Measurements from ENCODE around the gene RFXAP. TPM values are rescaled to one million over a fixed set of nuclear protein-coding genes. Genes with fewer than 3 reads are reported as not detected.

Gene RFXAP
- total RNA-seq, 1 donor from 2014 or later, result 18.0 TPM

DNA sequence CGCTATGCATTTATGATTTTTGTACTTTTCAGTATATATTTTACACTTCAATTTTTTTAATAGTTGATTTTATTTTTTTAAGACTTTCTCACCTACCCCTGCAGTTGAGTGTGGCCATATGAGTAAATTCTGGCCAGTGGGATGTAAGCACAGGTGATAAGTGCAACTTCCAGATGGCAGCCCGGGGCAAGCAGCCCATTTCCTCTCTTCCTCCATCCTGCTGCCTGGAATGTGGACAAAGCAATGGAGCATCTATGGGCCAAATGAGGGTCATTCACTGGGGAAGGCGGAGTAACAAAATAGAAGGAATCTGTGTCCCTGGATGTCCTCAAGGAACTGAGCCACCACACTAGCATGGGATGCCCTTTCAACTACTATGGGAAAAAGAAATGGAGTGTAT lies 12.3 kb downstream of the RFXAP start:
- Mint-ChIP-seq H3K36me3 (ENCODE audit: low read depth) (peaks cover 22% of the 10 kb centered on the region), H3K4me1 (peaks cover 5% of the 10 kb centered on the region), H3K27ac (no peak overlapping the region), H3K4me3 (no peak overlapping the region), H3K9me3 (no peaks in the 10 kb centered on the region), H3K27me3 (no peaks in the 10 kb centered on the region)
- no peak for DNase-seq
- intact Hi-C loops (cut with micrococcal nuclease), result no loop called here

DNA sequence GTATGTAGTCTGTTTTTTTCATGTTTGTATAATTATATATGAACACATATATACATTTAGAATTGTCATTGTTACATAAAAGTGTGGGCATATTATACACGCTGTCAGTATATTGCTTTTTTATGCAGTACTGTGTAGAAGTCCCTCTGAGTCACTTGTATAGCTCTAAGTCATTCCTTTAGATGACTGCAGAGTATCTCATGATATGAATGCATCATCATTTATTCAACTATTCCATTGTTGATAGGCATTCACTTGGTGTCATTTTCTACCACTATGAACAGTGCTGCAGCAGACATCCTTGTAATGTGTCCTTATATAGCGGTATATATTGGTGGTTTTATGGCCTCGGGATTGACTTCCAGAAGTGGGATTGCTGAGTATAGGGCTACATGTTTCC lies 15.3 kb downstream of the RFXAP start:
- intact Hi-C loops (cut with micrococcal nuclease), result loop anchor here (2.0 kb wide), 1 partner anchor 13 kb away; no protein-coding TSS in a partner anchor
- H3K9me3 Mint-ChIP-seq, result no peaks in the 10 kb centered on the region
- no peak overlapping the region for H3K27ac Mint-ChIP-seq
- H3K36me3 Mint-ChIP-seq (ENCODE audit: low read depth), result peaks cover 11% of the 10 kb centered on the region
- DNase-seq, result no peak
- peaks cover 5% of the 10 kb centered on the region for H3K4me1 Mint-ChIP-seq
- H3K4me3 Mint-ChIP-seq, result no peak overlapping the region
- H3K27me3 Mint-ChIP-seq, result no peaks in the 10 kb centered on the region

DNA sequence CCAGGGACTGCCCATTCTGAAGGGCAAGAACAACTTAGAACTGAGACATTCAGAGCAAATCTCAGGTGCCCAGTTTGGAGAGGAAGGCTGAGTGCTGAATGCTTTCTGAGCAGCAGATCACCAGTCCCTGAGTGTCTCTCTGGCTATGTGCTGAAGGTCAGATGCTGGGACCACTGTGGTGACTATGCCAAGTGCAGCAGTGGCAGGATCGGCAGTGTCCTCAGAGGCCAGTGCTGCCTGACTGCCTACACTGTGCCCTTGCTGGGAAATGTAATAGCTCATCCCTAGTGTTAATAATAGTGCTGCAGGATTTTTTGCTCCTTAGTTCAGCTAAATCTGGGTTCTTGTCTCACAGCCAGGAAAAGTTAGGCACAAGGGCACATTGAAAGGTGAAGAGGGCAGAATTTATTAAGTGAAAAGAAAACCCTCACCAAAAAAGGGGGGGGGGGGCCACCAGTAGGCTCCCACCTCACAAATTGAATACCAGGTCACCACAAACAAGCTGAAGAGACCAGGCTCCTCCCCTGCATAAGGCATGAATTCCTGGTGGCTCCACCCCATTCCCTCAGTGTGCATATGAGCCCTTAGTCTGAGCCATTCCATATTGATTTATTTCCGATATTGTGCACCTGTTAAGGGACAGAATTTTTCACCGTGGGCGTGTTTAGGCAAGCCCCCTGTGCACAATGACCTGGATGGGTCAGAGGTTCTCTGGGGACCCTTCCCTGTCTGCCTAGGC lies 18.5 kb downstream of the RFXAP start:
- H3K27ac Mint-ChIP-seq, result peak overlapping the region; percentile 9
- peaks cover 5% of the 10 kb centered on the region for H3K4me1 Mint-ChIP-seq
- no peaks in the 10 kb centered on the region for H3K27me3 Mint-ChIP-seq
- H3K36me3 Mint-ChIP-seq (ENCODE audit: low read depth), result peaks cover 6% of the 10 kb centered on the region
- intact Hi-C loops (cut with micrococcal nuclease), result no loop called here
- no peaks in the 10 kb centered on the region for H3K9me3 Mint-ChIP-seq
- DNase-seq, result no peak
- no peak overlapping the region for H3K4me3 Mint-ChIP-seq

DNA sequence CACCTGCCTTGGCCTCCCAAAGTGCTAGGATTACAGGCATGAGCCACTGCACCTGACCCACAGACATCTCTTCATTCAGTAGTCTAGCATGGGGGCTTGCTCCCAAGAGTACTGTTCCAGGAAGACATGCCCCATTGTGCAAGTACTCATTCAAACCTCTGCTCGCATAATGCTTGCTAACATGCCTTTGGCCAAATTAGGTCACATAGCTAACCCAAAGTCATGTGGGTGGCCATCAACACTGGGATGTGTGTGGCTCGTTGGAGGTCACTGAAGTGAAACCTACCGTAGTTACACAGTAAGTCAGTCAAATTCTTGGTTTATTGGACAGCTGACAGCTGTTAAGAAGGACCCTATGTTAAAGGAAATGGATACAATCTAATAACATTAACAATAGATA lies 20.3 kb downstream of the RFXAP start:
- Mint-ChIP-seq H3K4me1 (peaks cover 5% of the 10 kb centered on the region), H3K27ac (no peak overlapping the region), H3K9me3 (no peaks in the 10 kb centered on the region), H3K36me3 (ENCODE audit: low read depth) (peaks cover 10% of the 10 kb centered on the region), H3K4me3 (no peak overlapping the region), H3K27me3 (no peaks in the 10 kb centered on the region)
- no peak for DNase-seq
- intact Hi-C loops (cut with micrococcal nuclease), result no loop called here

DNA sequence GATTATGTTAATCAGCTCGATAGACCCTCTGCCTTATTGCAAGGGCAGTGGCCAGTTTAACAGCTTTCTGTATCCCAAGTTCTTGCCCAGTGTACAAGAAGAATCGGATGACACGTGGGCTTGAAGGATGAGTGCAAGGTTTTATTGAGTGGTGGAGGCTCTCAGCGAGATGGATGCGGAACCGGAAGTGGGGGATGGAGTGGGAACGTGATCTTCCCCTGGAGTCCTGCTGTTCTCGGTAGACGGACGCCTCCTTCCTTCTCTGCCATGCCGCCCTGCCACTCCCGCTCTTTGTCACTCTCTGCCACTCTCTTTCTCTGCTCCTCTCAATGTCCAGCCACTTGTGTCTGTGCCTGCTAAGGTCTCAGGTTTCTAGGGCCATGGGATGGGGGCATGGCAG lies 21.0 kb downstream of the RFXAP start:
- intact Hi-C loops (cut with micrococcal nuclease), result no loop called here
- Mint-ChIP-seq H3K27me3 (no peaks in the 10 kb centered on the region), H3K36me3 (ENCODE audit: low read depth) (peaks cover 10% of the 10 kb centered on the region), H3K4me1 (peaks cover 5% of the 10 kb centered on the region), H3K27ac (no peak overlapping the region), H3K9me3 (no peaks in the 10 kb centered on the region), H3K4me3 (no peak overlapping the region)
- no peak for DNase-seq

DNA sequence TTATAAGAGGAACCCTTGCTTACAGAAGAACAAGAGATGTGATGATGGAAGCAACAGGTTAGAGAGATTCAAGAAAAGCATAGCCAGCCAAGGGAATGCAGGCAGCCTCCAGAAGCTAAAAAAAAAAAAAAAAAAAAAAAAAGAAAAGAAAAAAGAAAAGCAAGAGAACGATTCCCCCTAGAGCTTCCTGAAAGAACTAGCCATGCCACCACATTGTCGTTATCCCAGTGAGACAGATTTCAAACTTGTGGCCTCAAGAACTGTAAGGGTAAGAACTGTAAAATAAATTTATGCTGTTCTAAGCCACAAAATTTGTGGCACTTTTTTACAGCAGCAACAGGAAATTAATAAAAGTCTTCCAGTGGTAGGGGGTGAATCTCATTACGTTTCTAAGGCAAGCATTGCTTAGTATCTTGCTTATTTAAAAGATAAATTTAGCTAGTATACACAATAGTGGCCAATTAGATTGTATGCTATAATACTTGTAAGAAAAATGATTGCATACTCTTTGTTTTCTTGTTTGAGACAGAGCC lies 21.8 kb downstream of the RFXAP start:
- Mint-ChIP-seq H3K4me3 (no peak overlapping the region), H3K9me3 (no peaks in the 10 kb centered on the region), H3K4me1 (peaks cover 2% of the 10 kb centered on the region), H3K27me3 (no peaks in the 10 kb centered on the region), H3K27ac (no peak overlapping the region), H3K36me3 (ENCODE audit: low read depth) (peaks cover 7% of the 10 kb centered on the region)
- DNase-seq, result no peak
- intact Hi-C loops (cut with micrococcal nuclease), result no loop called here

DNA sequence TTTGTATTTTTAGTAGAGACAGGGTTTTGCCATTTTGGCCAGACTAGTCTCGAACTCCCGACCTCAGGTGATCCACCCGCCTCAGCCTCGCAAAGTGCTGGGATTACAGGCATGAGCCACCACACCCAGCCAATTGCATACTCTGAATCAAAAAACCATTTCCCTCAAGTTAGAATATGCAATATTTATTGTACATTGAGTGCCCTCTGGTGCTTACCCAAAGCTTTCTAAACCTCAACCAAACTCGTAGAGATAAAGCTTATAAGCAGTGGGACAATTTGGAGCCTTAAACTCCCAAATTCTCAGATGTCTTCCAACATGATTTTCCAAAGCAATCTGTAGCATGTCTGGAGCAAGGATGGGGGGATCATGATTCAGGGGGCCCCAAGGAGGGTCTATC lies 22.4 kb downstream of the RFXAP start:
- no peak overlapping the region for H3K4me3 Mint-ChIP-seq
- intact Hi-C loops (cut with micrococcal nuclease), result no loop called here
- no peaks in the 10 kb centered on the region for H3K27me3 Mint-ChIP-seq

DNA sequence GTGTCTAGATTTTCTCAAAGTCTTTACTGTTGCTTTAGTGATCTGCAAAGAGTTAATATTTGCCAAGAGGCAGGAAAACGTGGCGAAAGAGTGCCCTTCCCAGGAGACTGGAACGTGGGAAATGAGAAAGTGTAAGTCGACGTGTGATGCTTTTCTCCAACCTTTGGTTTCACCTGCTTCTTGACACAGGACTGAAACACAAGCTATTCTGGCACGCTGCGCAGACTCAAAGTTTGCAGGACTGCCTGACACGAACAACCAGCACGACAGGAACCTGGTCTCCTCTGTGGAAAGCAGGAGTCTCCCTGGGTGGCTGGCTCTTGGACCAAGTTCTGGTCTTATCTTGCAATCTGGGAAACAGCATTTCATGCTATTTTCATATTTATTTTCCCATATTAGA lies 28.6 kb downstream of the RFXAP start:
- Mint-ChIP-seq H3K27ac (no peak overlapping the region), H3K9me3 (no peaks in the 10 kb centered on the region), H3K27me3 (peaks cover 3% of the 10 kb centered on the region), H3K4me1 (no peaks in the 10 kb centered on the region), H3K36me3 (ENCODE audit: low read depth) (peaks cover 4% of the 10 kb centered on the region), H3K4me3 (no peak overlapping the region)
- DNase-seq, result no peak
- intact Hi-C loops (cut with micrococcal nuclease), result no loop called here

More for the DNA sequence above, 22.4 kb downstream of the RFXAP start:
- Mint-ChIP-seq H3K9me3 (no peaks in the 10 kb centered on the region), H3K36me3 (ENCODE audit: low read depth) (peaks cover 4% of the 10 kb centered on the region), H3K27ac (no peak overlapping the region), H3K4me1 (no peaks in the 10 kb centered on the region)
- no peak for DNase-seq

DNA sequence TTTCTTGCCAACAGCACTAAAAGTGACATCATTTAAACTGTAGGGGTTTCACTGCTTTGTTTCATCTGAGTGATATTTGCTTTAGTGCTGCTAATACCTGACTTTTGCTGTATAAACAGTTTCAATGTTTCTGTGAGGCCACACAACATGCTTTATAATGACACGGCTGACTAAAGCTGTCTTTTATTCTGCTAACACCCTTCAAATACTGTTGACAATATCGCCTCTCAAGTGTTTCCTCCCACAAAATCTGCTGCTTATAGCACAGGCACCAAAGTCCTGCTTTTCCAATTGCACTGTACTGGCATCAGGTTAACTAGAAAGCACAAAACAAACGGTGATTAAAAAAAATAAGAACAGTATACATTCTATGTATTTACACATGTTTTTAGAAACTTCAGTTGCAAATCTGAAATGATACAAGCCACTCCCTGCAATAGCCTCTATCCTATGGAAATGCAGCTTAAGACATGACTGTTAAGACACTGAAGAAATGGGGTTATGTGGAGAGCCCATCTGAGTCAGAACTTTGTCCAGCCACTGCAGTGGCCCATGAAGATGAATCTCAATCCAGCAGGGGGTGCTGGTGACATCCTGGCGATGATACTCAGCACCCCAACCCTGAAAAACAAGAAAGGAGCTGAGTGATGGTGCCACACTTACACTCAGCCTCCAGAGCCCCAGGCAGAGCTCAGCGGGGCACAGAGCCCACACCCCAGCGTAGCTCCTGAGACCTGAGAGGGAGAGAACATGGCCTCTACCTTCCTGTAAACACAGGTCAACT lies 29.4 kb downstream of the RFXAP start:
- H3K27ac Mint-ChIP-seq, result no peak overlapping the region
- no peak overlapping the region for H3K4me3 Mint-ChIP-seq
- no peaks in the 10 kb centered on the region for H3K4me1 Mint-ChIP-seq
- no peaks in the 10 kb centered on the region for H3K9me3 Mint-ChIP-seq
- peaks cover 3% of the 10 kb centered on the region for H3K27me3 Mint-ChIP-seq
- peak; percentile 59 for DNase-seq
- peaks cover 4% of the 10 kb centered on the region for H3K36me3 Mint-ChIP-seq (ENCODE audit: low read depth)
- intact Hi-C loops (cut with micrococcal nuclease), result no loop called here

DNA sequence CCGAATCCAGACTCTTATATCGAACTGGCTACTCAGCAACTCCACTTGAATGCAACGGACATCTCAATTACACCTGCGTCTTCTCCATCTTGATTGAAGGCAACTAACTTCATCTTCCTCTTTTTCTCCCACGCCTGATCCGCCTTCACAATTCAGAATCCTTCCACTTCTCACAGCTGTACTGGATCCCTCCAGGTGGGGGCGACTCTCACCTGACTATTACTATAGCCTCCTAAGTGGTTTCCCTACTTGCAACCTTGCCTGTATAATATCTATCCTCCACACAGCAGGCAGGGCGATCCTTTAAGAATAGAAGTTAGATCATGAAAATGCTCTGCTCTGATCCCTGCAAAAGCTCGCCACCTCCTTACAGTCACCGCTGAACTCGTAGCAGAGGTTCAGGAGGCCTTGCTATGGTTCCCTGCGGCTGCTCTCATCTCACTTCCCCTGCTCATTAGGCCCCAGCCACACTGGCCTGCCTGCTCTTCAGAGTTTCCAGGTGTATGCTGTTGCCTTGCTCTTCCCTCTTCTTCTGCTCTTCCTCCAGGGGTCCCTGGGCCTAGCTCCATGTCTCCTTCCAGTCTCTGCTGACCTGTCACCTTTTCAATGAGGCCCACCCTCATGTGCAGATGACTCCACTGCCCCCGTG lies 31.9 kb downstream of the RFXAP start:
- no peak overlapping the region for H3K4me3 Mint-ChIP-seq
- no peak overlapping the region for H3K27ac Mint-ChIP-seq
- peak; percentile 60 for DNase-seq
- intact Hi-C loops (cut with micrococcal nuclease), result no loop called here
- no peaks in the 10 kb centered on the region for H3K9me3 Mint-ChIP-seq
- peaks cover 3% of the 10 kb centered on the region for H3K27me3 Mint-ChIP-seq
- H3K4me1 Mint-ChIP-seq, result no peaks in the 10 kb centered on the region
- no peaks in the 10 kb centered on the region for H3K36me3 Mint-ChIP-seq (ENCODE audit: low read depth)

DNA sequence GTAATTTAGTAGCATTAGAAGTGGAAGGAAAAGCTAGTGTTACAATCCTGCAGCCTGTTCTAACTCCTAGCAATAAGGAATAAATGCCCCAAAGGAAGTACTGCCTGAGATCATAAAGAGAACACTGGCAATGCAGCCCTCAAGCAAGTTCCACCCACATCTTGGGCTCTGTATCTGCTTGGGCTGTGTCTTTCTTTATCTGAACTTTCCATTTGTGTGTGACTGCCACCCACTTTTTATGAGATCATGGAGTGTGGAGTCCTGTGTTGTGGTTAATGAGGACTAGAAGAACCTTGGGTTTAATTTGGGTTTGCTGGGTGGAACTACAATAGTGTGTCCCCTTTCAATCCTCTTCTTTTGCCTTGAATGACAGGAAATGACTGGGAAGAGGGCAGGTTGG lies 38.2 kb downstream of the RFXAP start:
- H3K4me1 Mint-ChIP-seq, result peaks cover 10% of the 10 kb centered on the region
- intact Hi-C loops (cut with micrococcal nuclease), result loop anchor here (1.0 to 5.0 kb wide), 2 partner anchors 40 to 142 kb away; partner anchors contain the start of genes ALG5 and RFXAP

DNA sequence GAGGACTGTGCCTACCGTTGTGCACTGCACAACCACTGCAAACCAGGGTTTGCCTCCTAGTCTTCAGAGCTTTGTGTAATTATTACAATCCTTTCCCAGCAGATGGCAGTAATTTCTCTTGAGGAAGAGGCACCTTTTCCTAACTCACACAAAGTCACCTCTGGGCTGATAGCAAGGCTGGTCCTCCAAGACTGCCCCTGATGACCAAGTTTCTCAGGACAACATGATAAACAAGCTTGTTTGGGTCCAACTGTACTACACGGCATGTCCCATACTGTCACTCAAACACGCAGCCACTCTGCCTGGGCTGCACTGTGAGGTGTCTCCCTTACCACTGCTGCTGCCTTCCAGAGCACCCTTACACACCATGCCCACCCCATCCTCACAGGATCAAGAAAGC lies 39.3 kb downstream of the RFXAP start:
- Mint-ChIP-seq H3K36me3 (ENCODE audit: low read depth) (no peaks in the 10 kb centered on the region), H3K9me3 (no peaks in the 10 kb centered on the region), H3K4me1 (peaks cover 16% of the 10 kb centered on the region), H3K4me3 (no peak overlapping the region), H3K27me3 (peaks cover 8% of the 10 kb centered on the region), H3K27ac (no peak overlapping the region)
- DNase-seq, result peak; percentile 65
- intact Hi-C loops (cut with micrococcal nuclease), result loop anchor here (1.0 to 5.0 kb wide), 2 partner anchors 41 to 123 kb away; partner anchors contain the start of gene RFXAP

More for the DNA sequence above, 38.2 kb downstream of the RFXAP start:
- H3K27ac Mint-ChIP-seq, result peak overlapping the region; percentile 7
- H3K4me3 Mint-ChIP-seq, result peak overlapping the region; percentile 2
- H3K27me3 Mint-ChIP-seq, result peaks cover 5% of the 10 kb centered on the region
- no peaks in the 10 kb centered on the region for H3K9me3 Mint-ChIP-seq
- no peak for DNase-seq
- H3K36me3 Mint-ChIP-seq (ENCODE audit: low read depth), result no peaks in the 10 kb centered on the region

DNA sequence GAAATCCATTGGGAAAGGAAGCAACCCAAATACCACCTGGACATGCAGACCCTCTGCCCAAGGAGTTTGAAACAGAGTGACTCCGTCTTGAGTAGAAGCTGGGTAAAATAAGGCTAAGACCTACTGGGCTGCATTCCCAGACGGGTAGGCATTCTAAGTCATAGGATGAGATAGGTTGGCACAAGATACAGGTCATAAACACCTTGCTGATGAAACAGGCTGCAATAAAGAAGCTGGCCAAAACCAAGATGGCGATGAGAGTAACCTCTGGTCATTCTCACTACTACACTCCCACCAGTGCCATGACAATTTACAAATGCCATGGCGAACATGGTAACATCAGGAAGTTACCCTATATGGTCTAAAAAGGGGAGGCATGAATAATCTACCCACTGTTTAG lies 40.2 kb downstream of the RFXAP start:
- intact Hi-C loops (cut with micrococcal nuclease), result loop anchor here (5.0 kb wide), 1 partner anchor 42 kb away; the partner anchor contains the start of gene RFXAP
- peaks cover 14% of the 10 kb centered on the region for H3K27me3 Mint-ChIP-seq
- no peak overlapping the region for H3K27ac Mint-ChIP-seq

More for the DNA sequence above, 40.2 kb downstream of the RFXAP start:
- DNase-seq, result no peak
- Mint-ChIP-seq H3K4me1 (peaks cover 16% of the 10 kb centered on the region), H3K9me3 (no peaks in the 10 kb centered on the region), H3K36me3 (ENCODE audit: low read depth) (no peaks in the 10 kb centered on the region), H3K4me3 (no peak overlapping the region)

Data from activated CD4-positive, alpha-beta T cell treated with anti-CD3 and anti-CD28 coated beads, Interleukin-2, amount 10 ng/mL, durations not matched to agents 24 days and 14 days (primary cell).